A549 (cell line): ENCODE results near the gene ZNF280B.

Experiments used
- CTCF ChIP-seq: fragments of >200 bp; sonication (Bioruptor Twin); formaldehyde crosslinking; IDR thresholded peaks from 3 replicates; pipeline ENCODE4 v1.5.1; 2016
- POLR2A ChIP-seq: IDR thresholded peaks from 2 replicates; pipeline ENCODE4 v1.6.1; 2012; ENCODE audit warnings: mild to moderate bottlenecking, low read length
- RAD21 ChIP-seq, 2 experiments: fragments of >200 bp in 1 of 2; sonication (Bioruptor Twin) in 1 of 2; formaldehyde crosslinking in 1 of 2; IDR thresholded peaks in 1 of 2; conservative IDR thresholded peaks in 1 of 2; 2 replicates in 1 of 2; 3 replicates in 1 of 2; pipeline ENCODE4 v1.6.1; 2012 to 2018; ENCODE audit warnings: inconsistent platforms in 1 of 2

GRCh38 chr22:22547692-22548300, 39.3 kb upstream of the ZNF280B start:
- TF ChIP-seq RAD21 (conservative IDR thresholded peaks at IDR 0.05 in 1 of 2, IDR thresholded peaks at IDR 0.05 in 1 of 2) (no peak), CTCF (no peak), POLR2A (no peak)
